Measurements from ENCODE around the gene C6orf89.

DNA sequence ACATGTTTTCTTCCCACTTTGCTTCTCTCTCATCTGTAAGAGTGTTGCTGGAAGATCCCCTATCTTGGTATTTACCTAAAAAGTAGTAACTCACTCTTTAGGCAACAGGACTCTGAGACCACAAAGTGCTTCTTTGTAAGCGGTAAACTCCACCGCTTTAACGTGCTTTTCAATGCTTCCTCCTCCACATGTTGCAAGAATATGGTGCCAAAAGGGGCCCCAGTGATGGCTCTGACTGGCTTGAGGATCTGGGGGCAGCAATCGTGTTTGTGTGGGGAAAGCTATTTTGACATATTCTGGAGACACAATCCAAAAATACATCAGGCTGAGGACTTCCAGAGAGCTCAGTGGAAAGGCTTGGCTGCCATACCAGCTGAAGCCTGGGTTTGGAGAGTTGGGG lies 34.1 kb upstream of the C6orf89 start:
- TF ChIP-seq, protein P1, sequence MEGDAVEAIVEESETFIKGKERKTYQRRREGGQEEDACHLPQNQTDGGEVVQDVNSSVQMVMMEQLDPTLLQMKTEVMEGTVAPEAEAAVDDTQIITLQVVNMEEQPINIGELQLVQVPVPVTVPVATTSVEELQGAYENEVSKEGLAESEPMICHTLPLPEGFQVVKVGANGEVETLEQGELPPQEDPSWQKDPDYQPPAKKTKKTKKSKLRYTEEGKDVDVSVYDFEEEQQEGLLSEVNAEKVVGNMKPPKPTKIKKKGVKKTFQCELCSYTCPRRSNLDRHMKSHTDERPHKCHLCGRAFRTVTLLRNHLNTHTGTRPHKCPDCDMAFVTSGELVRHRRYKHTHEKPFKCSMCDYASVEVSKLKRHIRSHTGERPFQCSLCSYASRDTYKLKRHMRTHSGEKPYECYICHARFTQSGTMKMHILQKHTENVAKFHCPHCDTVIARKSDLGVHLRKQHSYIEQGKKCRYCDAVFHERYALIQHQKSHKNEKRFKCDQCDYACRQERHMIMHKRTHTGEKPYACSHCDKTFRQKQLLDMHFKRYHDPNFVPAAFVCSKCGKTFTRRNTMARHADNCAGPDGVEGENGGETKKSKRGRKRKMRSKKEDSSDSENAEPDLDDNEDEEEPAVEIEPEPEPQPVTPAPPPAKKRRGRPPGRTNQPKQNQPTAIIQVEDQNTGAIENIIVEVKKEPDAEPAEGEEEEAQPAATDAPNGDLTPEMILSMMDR (IDR thresholded peaks at IDR 0.05), result no peak
- no peak for TF ChIP-seq POLR2A (IDR thresholded peaks at IDR 0.05)

Data from Peyer's patch (tissue), 4 donors.